SU-DHL-6 (cell line): ENCODE data around the gene MME.

Experiments
- H2AFZ ChIP-seq: fragments of 200-600 bp; sonication (generic); 2 replicates; pipeline ENCODE4 v1.6.1; 2014; ENCODE audit warnings: low read depth, mild to moderate bottlenecking, moderate library complexity, mixed read lengths, antibody characterized with exemption, low read length; ENCODE audit not compliant: severe bottlenecking
- H3F3A ChIP-seq: fragments of 200-600 bp; shearing (Covaris generic); 2 replicates; pipeline ENCODE4 v1.6.0; 2016; ENCODE audit warnings: antibody characterized with exemption, mild to moderate bottlenecking; ENCODE audit not compliant: insufficient read depth
- H3K27ac ChIP-seq: fragments of 200-600 bp; sonication (generic); 2 replicates; pipeline ENCODE4 v1.5.1; 2016; ENCODE audit warnings: low read depth, mild to moderate bottlenecking, low read length, moderate library complexity, mixed read lengths
- H3K27me3 ChIP-seq: fragments of 200-600 bp; sonication (generic), shearing (Covaris generic); 2 replicates; pipeline ENCODE4 v1.6.0; 2014; ENCODE audit warnings: mild to moderate bottlenecking, low read length
- H3K36me3 ChIP-seq: fragments of 200-600 bp; sonication (generic); 2 replicates; pipeline ENCODE4 v1.6.1; 2014; ENCODE audit warnings: mild to moderate bottlenecking, low read length, mixed read lengths
- H3K4me2 ChIP-seq: fragments of 300-600, 200-600 bp; shearing (Covaris generic), sonication (generic); 2 replicates; pipeline ENCODE4 v1.6.0; 2014; ENCODE audit warnings: low read length, low read depth, mild to moderate bottlenecking; ENCODE audit not compliant: poor library complexity, severe bottlenecking
- H3K4me3 ChIP-seq: fragments of 200-600 bp; sonication (generic); 2 replicates; pipeline ENCODE4 v1.5.1; 2014; ENCODE audit warnings: antibody characterized with exemption, low read length, mild to moderate bottlenecking, mixed read lengths; ENCODE audit not compliant: insufficient read depth, poor library complexity, severe bottlenecking
- H3K79me2 ChIP-seq: fragments of 200-600 bp; sonication (generic); 2 replicates; pipeline ENCODE4 v1.6.1; 2014; ENCODE audit warnings: mild to moderate bottlenecking, low read length, moderate library complexity; ENCODE audit not compliant: insufficient read depth
- H3K9ac ChIP-seq: fragments of 200-600 bp; sonication (generic); 2 replicates; pipeline ENCODE4 v1.7.0; 2014; ENCODE audit warnings: mild to moderate bottlenecking, low read length
- H3K9me2 ChIP-seq: fragments of 200-600 bp; sonication (generic); replicated peaks from 2 replicates; pipeline ENCODE4 v1.6.1; 2014; ENCODE audit warnings: low read length; ENCODE audit not compliant: insufficient read depth
- H3K9me3 ChIP-seq: fragments of 200-600 bp; sonication (generic); 2 replicates; pipeline ENCODE4 v1.6.1; 2014; ENCODE audit warnings: low read length, mixed read lengths; ENCODE audit not compliant: insufficient read depth
- H4K20me1 ChIP-seq: fragments of 200-600 bp; sonication (generic); 2 replicates; pipeline ENCODE4 v1.6.1; 2014; ENCODE audit warnings: low read depth, mild to moderate bottlenecking, antibody characterized with exemption, low read length, moderate library complexity, mixed read lengths
- CTCF ChIP-seq: fragments of 200-600 bp; sonication (generic); IDR thresholded peaks from one replicate; pipeline ENCODE4 v1.5.1; 2017; ENCODE audit warnings: antibody characterized with exemption, mild to moderate bottlenecking, low read length, moderate library complexity; ENCODE audit not compliant: insufficient read depth, poor library complexity, severe bottlenecking
- EZH2phosphoT487 ChIP-seq: fragments of 200-600 bp; sonication (generic), shearing (Covaris generic); conservative IDR thresholded peaks from 2 replicates; pipeline ENCODE4 v1.6.1; 2018; ENCODE audit warnings: mild to moderate bottlenecking, antibody characterized with exemption, low read length, moderate library complexity, mixed read lengths

Gene MME

GRCh38 chr3:155196131-155197021 is 116.3 kb downstream of the MME start:
- H4K20me1 ChIP-seq = no peaks in the 10 kb centered on the region
- H3K4me3 ChIP-seq = no peak overlapping the region
- no peaks in the 10 kb centered on the region for H3K9me2 ChIP-seq
- no peak overlapping the region for H3K9ac ChIP-seq
- no peaks in the 10 kb centered on the region for H3K27me3 ChIP-seq
- no peak overlapping the region for H2AFZ ChIP-seq
- no peak overlapping the region for H3K27ac ChIP-seq
- H3K4me2 ChIP-seq = no peak overlapping the region
- H3F3A ChIP-seq = no peaks in the 10 kb centered on the region
- H3K36me3 ChIP-seq = no peaks in the 10 kb centered on the region
- TF ChIP-seq EZH2phosphoT487 (no peak), CTCF (no peak)
- no peaks in the 10 kb centered on the region for H3K79me2 ChIP-seq
- no peaks in the 10 kb centered on the region for H3K9me3 ChIP-seq

GRCh38 chr3:155197786-155198185 is 117.7 kb downstream of the MME start:
- H2AFZ ChIP-seq = no peak overlapping the region
- no peak overlapping the region for H3K27ac ChIP-seq
- H4K20me1 ChIP-seq = no peaks in the 10 kb centered on the region
- H3K36me3 ChIP-seq = no peaks in the 10 kb centered on the region
- TF ChIP-seq CTCF (no peak), EZH2phosphoT487 (no peak)
- H3K79me2 ChIP-seq = no peaks in the 10 kb centered on the region
- no peak overlapping the region for H3K4me3 ChIP-seq
- no peaks in the 10 kb centered on the region for H3K9me2 ChIP-seq
- H3K4me2 ChIP-seq = no peak overlapping the region
- no peaks in the 10 kb centered on the region for H3K9me3 ChIP-seq
- no peaks in the 10 kb centered on the region for H3K27me3 ChIP-seq
- no peak overlapping the region for H3K9ac ChIP-seq
- no peaks in the 10 kb centered on the region for H3F3A ChIP-seq

- Histone ChIP-seq H3K9ac (no peak overlapping the region), H3K27me3 (no peaks in the 10 kb centered on the region), H3K79me2 (no peaks in the 10 kb centered on the region), H3K27ac (no peak overlapping the region), H3K9me2 (no peaks in the 10 kb centered on the region), H2AFZ (no peak overlapping the region), H4K20me1 (no peaks in the 10 kb centered on the region), H3K9me3 (no peaks in the 10 kb centered on the region), H3K36me3 (no peaks in the 10 kb centered on the region), H3K4me3 (no peak overlapping the region), H3F3A (no peaks in the 10 kb centered on the region), H3K4me2 (no peak overlapping the region)
- TF ChIP-seq EZH2phosphoT487 (no peak), CTCF (no peak)
These were observed 122.5 kb downstream of the MME start for GRCh38 chr3:155202626-155203025.
